Measurements from ENCODE around the gene PRKAG2.
"Not testable (repeated sequence)": the region's sequence is repeated elsewhere in the genome, so short reads cannot be mapped to it uniquely, and the experiment has no call there.

Gene PRKAG2

GRCh38 chr7:151785681-151785965 lies 91.3 kb downstream of the PRKAG2 start:
- DNase-seq (ENCODE audit: low spot score), result no peak

- no peak for DNase-seq (ENCODE audit: low spot score)
These were observed 91.8 kb downstream of the PRKAG2 start for GRCh38 chr7:151784853-151785680.

- no peak for DNase-seq (ENCODE audit: low spot score)
These were observed 92.8 kb downstream of the PRKAG2 start for GRCh38 chr7:151783958-151784575.

GRCh38 chr7:151782598-151783448 lies 94.1 kb downstream of the PRKAG2 start:
- peak; percentile 82 for DNase-seq (ENCODE audit: low spot score)

- not testable (repeated sequence) for DNase-seq (ENCODE audit: low spot score)
These were observed 94.7 kb downstream of the PRKAG2 start for GRCh38 chr7:151782256-151782597.

GRCh38 chr7:151781161-151781845 lies 95.6 kb downstream of the PRKAG2 start:
- no peak for DNase-seq (ENCODE audit: low spot score)

GRCh38 chr7:151780631-151781030 lies 96.3 kb downstream of the PRKAG2 start:
- DNase-seq (ENCODE audit: low spot score), result no peak

GRCh38 chr7:151779678-151780077 lies 97.2 kb downstream of the PRKAG2 start:
- DNase-seq (ENCODE audit: low spot score), result no peak

- DNase-seq (ENCODE audit: low spot score), result no peak
These were observed 97.7 kb downstream of the PRKAG2 start for GRCh38 chr7:151779255-151779654.

- no peak for DNase-seq (ENCODE audit: low spot score)
These were observed 98.8 kb downstream of the PRKAG2 start for GRCh38 chr7:151777908-151778670.

- no peak for DNase-seq (ENCODE audit: low spot score)
These were observed 99.4 kb downstream of the PRKAG2 start for GRCh38 chr7:151777495-151777880.

GRCh38 chr7:151776876-151777494 lies 99.9 kb downstream of the PRKAG2 start:
- no peak for DNase-seq (ENCODE audit: low spot score)

GRCh38 chr7:151776446-151776845 lies 100.5 kb downstream of the PRKAG2 start:
- no peak for DNase-seq (ENCODE audit: low spot score)

- DNase-seq (ENCODE audit: low spot score), result no peak
These were observed 101.1 kb downstream of the PRKAG2 start for GRCh38 chr7:151775547-151776443.

GRCh38 chr7:151774951-151775350 lies 102.0 kb downstream of the PRKAG2 start:
- DNase-seq (ENCODE audit: low spot score), result no peak

GRCh38 chr7:151773797-151774196 lies 103.1 kb downstream of the PRKAG2 start:
- no peak for DNase-seq (ENCODE audit: low spot score)

- no peak for DNase-seq (ENCODE audit: low spot score)
These were observed 106.7 kb downstream of the PRKAG2 start for GRCh38 chr7:151770232-151770631.

GRCh38 chr7:151769188-151769821 lies 107.6 kb downstream of the PRKAG2 start:
- DNase-seq (ENCODE audit: low spot score), result no peak

GRCh38 chr7:151768805-151769187 lies 108.1 kb downstream of the PRKAG2 start:
- no peak for DNase-seq (ENCODE audit: low spot score)

GRCh38 chr7:151767557-151767956 lies 109.4 kb downstream of the PRKAG2 start:
- DNase-seq (ENCODE audit: low spot score), result no peak

Measured in hepatic stellate cell (primary cell).